Stimulated activated CD4-positive, alpha-beta T cell treated with anti-CD3 and anti-CD28 coated beads, Interleukin-1b, Interleukin-23, amount 100 ng/mL, for 24 hours (primary cell): ENCODE data around the gene SMURF1.
"Not testable (repeated sequence)": the region's sequence is repeated elsewhere in the genome, so short reads cannot be mapped to it uniquely, and the experiment has no call there.

ENCODE experiments used
- DNase-seq, 4 experiments: peaks; one replicate each; pipeline ENCODE4 v3.0.0-alpha.2; 2020; ENCODE audit warnings: low read depth in 4 of 4, low spot score in 1 of 4

The SMURF1 gene

DNA sequence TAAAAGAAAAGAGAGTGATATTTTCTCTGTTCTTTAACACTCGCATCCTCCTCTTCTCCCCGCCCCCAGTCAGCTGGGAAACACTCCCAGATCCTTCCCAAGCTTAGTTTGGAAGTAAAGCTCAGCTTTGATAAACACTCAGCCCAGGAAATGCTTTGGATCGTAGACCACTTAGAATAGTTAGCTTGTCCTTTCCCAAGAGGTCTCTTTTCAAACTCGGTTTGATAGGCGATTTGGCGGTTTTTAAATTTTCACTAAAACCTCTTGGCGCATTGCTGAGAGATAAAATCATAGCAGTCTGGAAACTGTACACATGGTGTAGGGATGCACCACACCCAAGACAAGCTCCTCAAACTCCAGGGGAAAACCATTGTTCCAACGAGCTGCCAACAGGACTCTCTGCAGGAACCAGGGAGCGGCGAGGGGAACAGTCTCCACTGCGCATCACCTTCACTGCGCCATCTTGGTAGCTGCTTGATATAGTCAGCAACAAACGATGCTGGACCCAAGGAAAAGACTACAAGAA, 22.3 kb downstream of the SMURF1 start:
- no peak for DNase-seq

DNA sequence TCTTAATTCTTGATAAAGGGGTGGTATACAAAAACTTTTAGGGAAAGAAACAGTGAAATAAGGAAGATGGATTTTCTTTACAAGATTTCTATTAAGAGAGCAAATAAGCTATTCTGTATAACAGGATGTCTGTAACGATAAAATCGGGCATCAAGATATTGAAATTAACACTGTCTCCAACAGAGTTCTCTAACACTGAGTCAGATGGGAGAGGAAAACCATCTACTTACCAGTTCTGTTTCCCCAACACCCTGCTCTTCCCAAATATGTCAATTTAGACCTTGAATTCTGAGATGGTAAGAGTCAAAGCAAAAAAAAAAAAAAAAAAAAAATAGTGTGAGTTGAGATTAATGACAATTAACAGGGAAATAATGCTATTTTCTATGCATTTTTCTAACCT, 23.0 kb downstream of the SMURF1 start:
- no peak for DNase-seq

DNA sequence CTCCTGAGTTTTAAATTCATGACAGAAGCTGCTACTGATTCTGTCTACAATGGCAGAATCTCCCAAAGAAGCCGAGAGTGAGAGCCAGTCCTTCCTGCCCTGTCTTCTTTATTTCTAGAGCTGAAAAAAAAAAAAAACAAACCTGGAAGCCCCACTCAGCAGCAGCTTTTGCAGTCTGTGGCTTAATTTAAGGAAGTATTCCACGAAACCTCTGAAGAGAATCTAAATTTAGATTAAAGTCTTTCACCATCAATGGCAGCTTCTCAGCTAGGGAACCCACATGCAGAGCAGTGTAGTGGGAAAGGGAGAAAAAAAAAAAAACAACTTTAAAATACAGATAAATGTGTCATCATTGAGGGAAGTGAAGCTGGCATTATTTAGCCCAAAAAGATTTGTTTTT, 23.4 kb downstream of the SMURF1 start:
- DNase-seq, result no peak

DNA sequence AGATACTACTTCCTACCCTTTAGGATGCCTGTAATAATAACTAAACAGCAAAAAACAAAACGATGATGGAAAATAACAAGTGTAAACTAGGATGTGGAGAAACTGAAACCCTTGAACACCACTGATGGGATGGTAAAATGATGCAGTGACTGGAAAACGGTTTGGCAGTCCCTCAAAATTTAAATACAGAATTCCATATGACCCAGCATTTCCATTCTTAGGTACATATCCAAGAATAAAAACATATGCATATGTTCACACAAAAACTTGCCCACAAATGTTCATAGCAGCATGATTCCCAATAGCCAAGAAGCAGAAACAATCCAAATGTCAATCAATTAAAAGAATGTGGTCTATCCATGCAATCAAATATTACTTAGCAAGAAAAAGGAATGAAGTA, 25.8 kb downstream of the SMURF1 start:
- DNase-seq, result no peak

DNA sequence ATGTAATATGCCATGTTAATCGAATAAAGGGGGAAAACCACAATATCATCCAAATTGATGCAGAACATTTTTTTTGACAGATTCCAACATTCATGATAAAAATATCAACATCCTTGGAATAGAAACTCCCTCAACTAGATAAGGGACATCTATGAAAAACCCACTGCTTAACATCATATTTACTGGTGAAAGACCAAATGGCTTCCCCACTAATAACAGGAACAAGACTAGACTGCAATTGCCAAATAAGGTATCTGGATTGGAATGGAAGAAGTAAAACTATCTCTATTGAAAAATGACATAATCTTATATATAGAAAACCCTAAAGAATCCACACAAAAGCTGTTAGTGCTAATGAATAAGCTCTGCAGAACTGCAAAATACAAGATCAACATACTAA, 27.8 kb downstream of the SMURF1 start:
- DNase-seq, result no peak

DNA sequence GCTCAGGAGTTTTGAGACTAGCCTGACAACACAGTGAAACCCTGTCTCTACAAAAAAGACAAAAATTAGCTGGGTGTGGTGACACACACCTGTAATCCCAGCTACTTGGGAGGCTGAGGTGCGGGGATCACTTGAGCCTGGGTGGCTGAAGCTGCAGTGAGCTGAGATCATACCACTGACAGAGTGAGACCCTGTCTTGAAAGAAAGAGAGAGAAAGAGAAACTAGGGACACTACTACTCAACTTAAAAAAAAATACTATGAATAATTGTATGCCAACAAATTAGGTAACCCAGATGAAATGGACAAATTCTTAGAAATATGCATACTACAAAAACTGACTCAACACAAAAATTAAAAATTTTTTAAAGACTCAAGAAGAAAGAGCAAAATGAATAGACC, 28.5 kb downstream of the SMURF1 start:
- DNase-seq, result no peak

DNA sequence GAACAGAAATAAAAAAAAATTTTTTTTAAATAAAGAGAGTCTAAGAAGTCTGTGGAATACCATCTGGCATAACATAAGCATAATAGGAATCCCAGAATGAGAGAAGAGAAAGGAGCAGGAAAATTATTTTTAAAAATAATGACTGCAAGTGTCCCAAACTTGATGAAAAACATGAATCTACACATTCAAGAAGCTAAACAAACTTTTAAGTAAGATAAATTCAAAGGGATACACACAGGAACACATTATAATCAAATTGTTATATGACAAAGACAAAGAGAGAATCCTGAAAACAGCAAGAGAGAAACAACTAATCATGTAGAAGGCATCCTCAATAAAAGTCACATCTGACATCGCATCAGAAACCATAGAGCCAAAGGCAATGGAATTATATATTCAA, 30.9 kb downstream of the SMURF1 start:
- DNase-seq, result no peak

DNA sequence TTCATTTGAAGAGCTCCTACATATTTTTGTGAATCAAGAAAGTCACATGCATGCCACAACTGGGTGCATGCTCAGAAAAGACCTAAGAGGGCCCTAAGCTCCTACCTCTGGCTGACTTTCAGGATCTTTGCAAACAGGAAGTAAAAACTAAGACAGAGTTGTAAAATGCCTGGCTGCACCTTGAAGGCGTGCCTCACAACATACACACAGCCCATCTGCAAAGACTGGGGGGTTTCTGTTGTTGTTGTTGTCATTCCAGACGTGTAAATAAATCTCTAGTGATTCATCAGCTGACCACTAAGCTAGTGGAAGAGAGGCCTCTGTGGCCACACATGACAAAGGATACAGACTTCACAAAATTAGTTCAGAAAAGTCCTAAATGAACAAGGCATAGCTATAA, 31.8 kb downstream of the SMURF1 start:
- no peak for DNase-seq

DNA sequence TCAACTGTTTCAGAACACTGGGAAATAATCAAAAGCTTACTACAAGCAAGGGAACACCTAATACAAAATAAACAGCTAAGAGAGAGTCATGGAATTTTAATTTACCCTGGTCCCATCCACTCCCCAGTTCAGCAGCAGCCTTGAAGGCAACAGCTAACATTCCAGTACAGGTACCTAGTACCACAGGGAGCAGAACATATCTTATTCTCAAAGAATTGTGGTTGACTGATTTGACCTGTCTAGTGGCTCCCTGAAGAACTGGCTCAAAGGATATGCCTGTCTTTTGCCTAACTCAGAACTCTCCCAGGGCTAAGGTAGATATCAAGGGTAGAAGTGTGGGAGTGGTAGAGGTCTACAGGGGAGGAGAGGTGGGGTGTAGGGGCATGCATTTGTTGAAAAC, 32.3 kb downstream of the SMURF1 start:
- DNase-seq, result no peak

DNA sequence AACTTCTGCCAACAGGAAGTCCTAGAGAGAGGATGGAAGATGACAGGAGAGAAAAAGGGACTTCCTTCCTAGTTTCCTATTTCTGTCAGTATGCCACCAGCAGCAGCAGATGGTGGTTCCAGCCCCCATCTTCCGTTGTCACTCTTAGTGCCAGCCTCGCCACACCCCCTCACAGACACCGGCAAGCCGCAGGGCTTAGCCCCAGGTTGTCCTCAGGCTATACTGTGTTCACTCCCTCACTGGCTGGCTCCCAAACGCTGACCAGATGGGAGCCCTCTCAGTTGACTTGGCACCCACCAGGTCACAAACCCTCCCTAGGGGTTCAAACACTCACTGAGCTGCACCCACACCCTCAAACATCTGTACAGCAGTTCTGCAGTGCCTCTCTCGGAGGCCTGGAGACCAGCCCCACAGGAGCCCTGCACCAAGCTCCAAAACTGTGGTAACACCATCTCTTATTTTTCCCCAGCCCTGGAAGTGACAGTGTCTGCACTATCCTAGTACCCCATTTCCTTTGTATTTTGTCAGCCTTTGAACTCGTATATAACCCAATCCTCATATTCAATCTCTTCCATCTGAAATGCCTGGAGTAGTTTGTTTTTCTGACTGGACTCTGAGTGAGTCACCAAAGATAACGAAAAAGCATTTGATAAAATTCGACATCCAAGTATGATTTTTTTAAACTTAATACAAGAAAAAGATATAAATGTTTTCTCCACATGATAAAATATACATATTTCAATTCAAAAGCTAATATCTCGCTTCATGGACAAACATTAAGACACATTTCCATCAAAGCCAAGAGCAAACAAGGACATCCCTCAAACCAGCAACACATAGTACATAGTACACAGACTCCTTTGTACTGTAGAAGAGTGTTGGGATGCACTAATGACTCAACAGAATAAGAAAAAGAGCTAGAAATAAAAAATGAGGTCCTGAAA, 34.5 kb downstream of the SMURF1 start:
- DNase-seq, result no peak

DNA sequence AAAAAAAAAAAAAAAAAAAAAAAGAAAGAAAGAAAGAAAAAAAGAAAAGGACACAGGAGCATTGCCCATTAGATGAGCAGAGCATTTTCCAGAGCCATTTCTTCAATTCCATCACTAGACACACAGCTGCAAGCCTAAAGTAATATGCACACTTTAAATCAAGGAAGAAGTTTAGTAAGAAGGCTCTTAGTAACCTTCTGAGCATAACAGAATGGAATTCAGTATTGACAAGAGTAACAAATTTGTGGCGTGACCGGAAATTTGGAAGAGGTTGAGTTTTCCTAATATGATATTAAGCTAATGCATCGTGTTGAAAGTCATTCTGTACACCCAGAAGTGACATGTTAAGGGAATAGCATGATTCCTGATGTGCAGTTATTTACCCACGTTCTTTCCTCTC, 35.3 kb downstream of the SMURF1 start:
- no peak for DNase-seq

DNA sequence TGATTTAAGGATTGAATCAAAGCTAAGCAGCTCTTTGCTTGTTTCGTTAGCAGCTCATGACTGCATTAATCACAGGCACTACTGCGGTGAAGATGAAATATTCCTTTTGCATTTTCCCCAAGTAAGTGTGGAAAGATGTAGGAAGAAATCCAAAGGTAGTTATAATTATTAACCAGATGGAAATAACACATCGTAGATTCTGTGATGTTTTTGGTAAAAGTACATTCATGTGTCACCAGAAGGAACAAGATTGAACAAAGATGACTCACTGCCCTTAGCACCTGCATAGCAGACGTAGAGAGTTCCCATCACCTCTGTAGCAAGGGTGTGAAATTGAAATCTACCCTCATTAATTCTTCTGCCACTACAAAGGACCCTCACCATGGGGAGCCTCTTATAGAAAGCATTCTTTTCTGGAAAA, 37.1 kb downstream of the SMURF1 start:
- no peak for DNase-seq

DNA sequence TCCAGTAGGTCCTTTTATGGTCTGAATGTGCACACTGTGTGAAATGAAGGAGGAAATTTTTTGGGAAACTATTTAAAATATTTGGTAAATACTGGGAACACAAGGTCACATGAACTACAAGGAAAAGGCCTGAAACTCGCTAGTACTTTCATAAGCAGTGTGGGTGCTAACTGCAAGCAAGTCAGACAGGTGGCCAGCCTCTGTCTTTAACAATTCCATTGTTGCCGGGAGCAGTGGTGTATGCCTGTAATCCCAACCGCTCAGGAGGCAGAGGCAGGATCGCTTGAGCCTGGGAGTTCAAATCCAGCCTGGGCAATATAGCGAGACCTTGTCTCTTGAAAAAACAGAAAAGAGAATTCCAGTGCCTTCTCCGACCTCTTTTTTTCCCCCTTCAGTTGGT, 37.5 kb downstream of the SMURF1 start:
- DNase-seq, result no peak

DNA sequence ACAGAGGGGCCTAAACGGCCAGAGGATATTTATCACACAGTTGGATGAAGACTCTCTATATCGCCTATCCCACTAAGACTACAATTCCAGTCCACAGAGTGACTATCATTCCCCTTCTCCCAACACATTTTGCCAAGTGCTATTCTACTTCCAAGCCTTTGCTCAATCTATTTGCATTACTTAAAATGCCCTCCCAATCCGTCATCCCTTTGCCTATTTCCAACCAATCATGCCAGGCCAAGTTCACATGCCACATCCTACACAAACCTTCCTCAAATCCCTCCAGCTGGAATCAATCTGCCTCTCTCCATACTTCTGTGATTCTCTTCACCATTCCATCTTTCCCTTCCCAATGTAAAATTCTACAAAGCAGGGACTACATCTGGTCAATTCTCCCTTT, 38.2 kb downstream of the SMURF1 start:
- DNase-seq, result no peak

DNA sequence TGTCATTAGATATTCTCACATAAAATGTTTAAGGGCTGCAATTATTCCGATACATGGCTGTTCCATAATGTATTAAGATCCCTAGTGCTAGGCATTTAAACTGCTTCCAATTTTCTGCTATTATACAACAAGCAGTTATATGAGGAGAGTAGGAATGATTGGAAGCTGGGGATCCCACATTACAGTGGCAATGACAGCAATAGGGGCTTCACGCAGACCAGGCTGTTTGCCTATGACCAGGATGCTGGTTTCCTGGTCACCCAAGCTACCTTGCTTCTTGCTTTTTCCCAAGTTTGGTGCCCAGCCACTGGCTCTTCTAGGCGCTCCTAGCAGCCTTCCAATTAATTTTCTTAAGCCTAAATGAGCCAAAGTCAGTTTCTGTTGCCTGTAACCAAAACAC, 39.3 kb downstream of the SMURF1 start:
- DNase-seq, result no peak

DNA sequence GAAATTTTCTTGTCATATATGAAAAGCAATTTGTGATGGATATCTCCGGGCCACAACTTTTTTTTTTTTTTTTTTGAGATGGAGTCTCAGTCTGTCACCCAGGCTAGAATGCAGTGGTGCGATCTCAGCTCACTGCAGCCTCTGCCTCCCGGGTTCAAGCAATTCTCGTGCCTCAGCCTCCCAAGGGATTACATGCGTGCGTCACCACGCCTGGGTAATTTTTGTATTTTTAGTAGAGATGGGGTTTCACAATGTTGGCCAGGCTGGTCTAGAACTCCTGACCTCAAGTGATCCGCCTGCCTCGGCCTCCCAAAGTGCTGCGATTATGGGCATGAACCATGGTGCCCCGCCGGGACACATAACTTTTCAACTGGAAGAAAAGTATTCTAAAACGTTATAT, 40.1 kb downstream of the SMURF1 start:
- DNase-seq, result not testable (repeated sequence)

DNA sequence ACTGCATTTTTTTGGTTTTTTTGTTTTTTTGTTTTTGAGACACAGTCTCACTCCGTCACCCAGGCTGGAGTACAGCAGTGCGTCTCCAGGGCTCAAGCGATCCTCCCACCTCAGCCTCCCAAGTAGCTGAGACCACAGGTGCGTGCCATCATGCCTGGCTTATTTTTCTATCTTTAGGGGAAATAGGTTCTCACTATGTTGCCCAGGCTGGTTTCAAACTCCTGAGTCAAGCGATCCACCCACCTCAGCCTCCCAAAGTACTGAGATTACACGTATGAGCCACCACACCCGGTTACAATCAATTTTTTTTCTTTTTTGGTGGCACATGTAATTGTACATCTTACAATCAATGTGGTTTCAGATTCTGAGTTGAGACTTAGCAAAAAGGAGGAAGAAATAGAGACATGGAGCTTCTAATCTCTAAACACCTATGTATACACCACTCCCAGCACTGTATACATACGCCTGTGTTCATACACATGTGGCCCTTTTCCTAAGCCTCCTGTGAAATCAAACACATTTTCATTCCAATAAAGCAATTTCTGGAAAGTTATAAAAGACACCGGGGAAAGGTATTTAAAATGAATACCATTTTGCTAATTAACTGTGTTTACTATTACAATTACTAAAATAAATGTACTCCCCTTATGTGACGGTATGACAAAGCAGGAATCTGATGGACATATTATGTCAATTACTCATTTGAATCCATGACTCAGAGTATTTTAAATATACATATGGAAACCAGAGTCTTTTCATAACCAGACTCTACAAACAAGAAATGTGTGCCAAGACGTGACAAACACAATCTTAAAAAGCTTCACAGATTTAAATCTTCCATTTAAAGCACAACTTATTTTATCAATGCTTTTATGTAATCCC, 40.9 kb downstream of the SMURF1 start:
- DNase-seq, result peak in 3 of 4 experiments; percentile 7 to 13 (median 8)

DNA sequence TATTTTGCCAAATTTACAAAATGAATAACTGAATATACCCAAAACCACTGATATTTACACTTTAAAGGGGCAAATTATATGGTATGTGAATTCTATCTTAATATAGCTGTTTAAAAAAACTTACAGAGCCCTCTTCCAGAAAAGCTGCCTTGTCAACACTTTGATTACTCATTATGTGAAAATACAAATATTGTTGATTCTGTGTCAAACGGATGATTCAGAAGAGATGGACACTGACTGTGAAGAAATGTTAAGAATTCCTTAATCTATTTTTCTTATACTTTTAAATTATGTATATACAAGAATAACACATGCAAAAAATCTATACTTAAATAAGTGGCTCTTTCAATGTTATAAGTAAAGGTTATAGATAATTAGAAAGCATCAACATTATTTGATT, 41.5 kb downstream of the SMURF1 start:
- DNase-seq, result no peak

DNA sequence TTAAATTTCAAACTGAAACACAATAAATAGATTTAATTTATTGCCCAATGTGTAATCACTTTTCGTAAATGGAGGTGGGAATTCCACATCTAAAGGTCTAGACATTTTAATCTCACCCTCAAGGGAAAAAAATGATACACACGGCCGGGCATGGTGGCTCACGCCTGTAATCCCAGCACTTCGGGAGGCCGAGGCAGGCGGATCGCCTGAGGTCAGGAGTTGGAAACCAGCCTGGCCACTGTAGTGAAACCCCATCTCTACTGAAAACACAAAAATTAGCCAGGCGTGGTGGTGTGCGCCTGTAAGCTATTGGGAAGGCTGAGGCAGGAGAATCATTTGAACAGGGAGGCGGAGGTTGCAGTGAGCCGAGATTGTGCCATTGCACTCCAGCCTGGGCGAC, 42.4 kb downstream of the SMURF1 start:
- not testable (repeated sequence) for DNase-seq

DNA sequence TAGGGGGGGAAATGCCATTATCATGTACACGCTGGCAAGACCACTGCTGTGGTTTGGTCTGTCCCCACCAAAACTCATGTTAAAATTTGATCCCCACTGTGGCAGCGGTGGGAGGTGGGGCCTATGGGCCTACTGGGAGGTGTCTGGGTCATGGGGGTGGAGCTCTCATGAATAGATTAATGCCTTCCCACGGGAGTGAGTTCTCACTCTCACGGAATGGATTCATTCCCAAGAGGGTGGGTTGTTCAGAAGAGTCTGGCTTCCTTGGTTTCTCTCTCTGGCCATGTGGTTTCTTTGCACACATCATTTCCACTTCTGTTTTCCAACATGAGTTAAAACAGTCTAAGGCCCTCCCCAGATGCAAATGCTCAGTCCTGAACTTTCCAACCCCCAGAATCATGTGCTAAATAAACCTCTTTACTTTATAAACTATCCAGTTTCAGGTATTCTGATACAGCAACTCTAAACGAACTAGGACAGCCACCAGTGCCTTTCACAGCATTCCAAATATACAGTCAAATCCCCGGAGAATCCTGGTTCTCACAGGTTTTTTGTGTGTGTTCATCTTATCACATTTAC, 44.3 kb downstream of the SMURF1 start:
- no peak for DNase-seq

DNA sequence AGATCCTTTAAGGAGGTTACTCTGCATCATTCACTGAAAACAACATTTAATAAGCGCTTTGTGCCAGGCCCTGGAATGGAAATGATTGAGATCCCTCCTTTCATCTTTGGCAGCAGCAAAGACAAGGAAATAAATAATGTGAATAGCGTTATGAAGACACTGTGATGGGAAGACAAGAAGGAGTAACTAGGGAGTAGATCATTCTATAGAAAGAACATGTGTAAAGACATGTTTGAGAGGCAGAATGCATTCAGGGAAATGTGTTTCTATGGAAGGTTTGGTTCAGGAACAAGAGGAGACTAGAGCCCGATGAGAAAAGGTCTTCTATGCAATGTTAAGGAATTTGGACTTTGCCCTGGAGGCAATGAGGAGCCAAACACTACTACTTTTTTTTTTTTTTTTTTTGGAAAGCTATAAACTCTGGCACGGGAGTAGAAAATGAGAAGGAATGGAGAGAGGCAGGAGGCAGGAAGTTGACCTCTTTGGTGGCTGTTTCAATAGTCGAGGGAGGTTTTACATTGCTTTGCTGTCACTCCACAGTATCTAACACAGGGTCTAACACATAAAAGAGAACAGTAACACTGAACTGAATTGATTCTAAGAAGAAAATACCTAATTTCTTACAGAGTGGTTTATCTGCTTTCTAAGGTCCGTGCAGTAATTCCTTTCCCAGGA, 44.9 kb downstream of the SMURF1 start:
- no peak for DNase-seq
